ENCODE measurements around the gene PEX3.

The PEX3 gene

GRCh38 chr6:143490775-143491174 is 40.2 kb downstream of the PEX3 start:
- no peak for TF ChIP-seq TSHZ2 (CRISPR knock-in tag; IDR thresholded peaks at IDR 0.05)
- no peak for TF ChIP-seq ZNF70 (CRISPR knock-in tag; IDR thresholded peaks at IDR 0.05)
- TF ChIP-seq CSDC2 (CRISPR knock-in tag; IDR thresholded peaks at IDR 0.05) = no peak
- no peak for TF ChIP-seq GLIS3 (CRISPR knock-in tag; IDR thresholded peaks at IDR 0.05)
- TF ChIP-seq TCF4 (CRISPR knock-in tag; IDR thresholded peaks at IDR 0.05; ENCODE audit: borderline replicate concordance) = no peak
- TF ChIP-seq ESRRG (CRISPR knock-in tag; IDR thresholded peaks at IDR 0.05) = no peak
- no peak for TF ChIP-seq PPARA (CRISPR knock-in tag; IDR thresholded peaks at IDR 0.05; ENCODE audit: borderline replicate concordance)
- no peak for TF ChIP-seq CREB5 (CRISPR knock-in tag; IDR thresholded peaks at IDR 0.05; ENCODE audit: low read depth)
- no peak for TF ChIP-seq ZNF8 (CRISPR knock-in tag; IDR thresholded peaks at IDR 0.05)
- TF ChIP-seq, protein P1, sequence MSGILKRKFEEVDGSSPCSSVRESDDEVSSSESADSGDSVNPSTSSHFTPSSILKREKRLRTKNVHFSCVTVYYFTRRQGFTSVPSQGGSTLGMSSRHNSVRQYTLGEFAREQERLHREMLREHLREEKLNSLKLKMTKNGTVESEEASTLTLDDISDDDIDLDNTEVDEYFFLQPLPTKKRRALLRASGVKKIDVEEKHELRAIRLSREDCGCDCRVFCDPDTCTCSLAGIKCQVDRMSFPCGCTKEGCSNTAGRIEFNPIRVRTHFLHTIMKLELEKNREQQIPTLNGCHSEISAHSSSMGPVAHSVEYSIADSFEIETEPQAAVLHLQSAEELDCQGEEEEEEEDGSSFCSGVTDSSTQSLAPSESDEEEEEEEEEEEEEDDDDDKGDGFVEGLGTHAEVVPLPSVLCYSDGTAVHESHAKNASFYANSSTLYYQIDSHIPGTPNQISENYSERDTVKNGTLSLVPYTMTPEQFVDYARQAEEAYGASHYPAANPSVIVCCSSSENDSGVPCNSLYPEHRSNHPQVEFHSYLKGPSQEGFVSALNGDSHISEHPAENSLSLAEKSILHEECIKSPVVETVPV (CRISPR knock-in tag; IDR thresholded peaks at IDR 0.05) = no peak
- TF ChIP-seq ZFP30 (CRISPR knock-in tag; IDR thresholded peaks at IDR 0.05) = no peak
- TF ChIP-seq BACH2 (CRISPR knock-in tag; IDR thresholded peaks at IDR 0.05; ENCODE audit: borderline replicate concordance) = no peak
- TF ChIP-seq TOX (CRISPR knock-in tag; IDR thresholded peaks at IDR 0.05; ENCODE audit: borderline replicate concordance) = no peak
- no peak for TF ChIP-seq ARNTL (CRISPR knock-in tag; IDR thresholded peaks at IDR 0.05; ENCODE audit: borderline replicate concordance, low read depth)
- no peak for TF ChIP-seq ZFP3 (CRISPR knock-in tag; IDR thresholded peaks at IDR 0.05)
- TF ChIP-seq ZC3H10 (CRISPR knock-in tag; IDR thresholded peaks at IDR 0.05) = no peak
- TF ChIP-seq POU6F1 (CRISPR knock-in tag; IDR thresholded peaks at IDR 0.05; ENCODE audit: borderline replicate concordance, low read depth) = no peak
- no peak for TF ChIP-seq OSR1 (CRISPR knock-in tag; IDR thresholded peaks at IDR 0.05)
- no peak for TF ChIP-seq ISL1 (CRISPR knock-in tag; IDR thresholded peaks at IDR 0.05)
- TF ChIP-seq RARB (CRISPR knock-in tag; IDR thresholded peaks at IDR 0.05) = no peak
- ATAC-seq = no peak

- ATAC-seq = no peak
These were observed 46.4 kb downstream of the PEX3 start for GRCh38 chr6:143496974-143497373.

More at GRCh38 chr6:143496974-143497373, 46.4 kb downstream of the PEX3 start:
- no peak for TF ChIP-seq TCF4 (CRISPR knock-in tag; IDR thresholded peaks at IDR 0.05; ENCODE audit: borderline replicate concordance)
- no peak for TF ChIP-seq ZFP3 (CRISPR knock-in tag; IDR thresholded peaks at IDR 0.05)
- no peak for TF ChIP-seq TOX (CRISPR knock-in tag; IDR thresholded peaks at IDR 0.05; ENCODE audit: borderline replicate concordance)
- TF ChIP-seq CREB5 (CRISPR knock-in tag; IDR thresholded peaks at IDR 0.05; ENCODE audit: low read depth) = no peak
- no peak for TF ChIP-seq ZNF565 (CRISPR knock-in tag; conservative IDR thresholded peaks at IDR 0.05; ENCODE audit: low read depth)
- TF ChIP-seq ZC3H10 (CRISPR knock-in tag; IDR thresholded peaks at IDR 0.05) = no peak
- no peak for TF ChIP-seq OSR1 (CRISPR knock-in tag; IDR thresholded peaks at IDR 0.05)
- TF ChIP-seq ESRRG (CRISPR knock-in tag; IDR thresholded peaks at IDR 0.05) = no peak
- no peak for TF ChIP-seq ARNTL (CRISPR knock-in tag; IDR thresholded peaks at IDR 0.05; ENCODE audit: borderline replicate concordance, low read depth)
- no peak for TF ChIP-seq CSDC2 (CRISPR knock-in tag; IDR thresholded peaks at IDR 0.05)

Data from SK-N-SH treated with all-trans-retinoic acid at 6 μM for 48 hours (cell line).